HepG2 (cell line): ENCODE measurements around the gene PCDHGB1. TPM values are rescaled to one million over a fixed set of nuclear protein-coding genes. Genes with fewer than 3 reads are reported as not detected.

Source experiments
- ATAC-seq: fragments of 200-7000 bp; cut with Tn5 transposase; 3 replicates; pipeline ENCODE4 v1.9.1; 2020; ENCODE audit warnings: mild to moderate bottlenecking, moderate library complexity
- BruUV-seq: library from RNA; stranded (reverse); fragments of 400-500 nt; replicated peaks from 2 replicates; lab custom pipeline; 2021; lab: Mats Ljungman, UMichigan
- CTCF ChIA-PET: fragments of 300-600 bp; formaldehyde crosslinking; extraction: SDS; loops from one replicate; lab custom pipeline; 2021; ENCODE audit warnings: low total read pairs, inconsistent platforms, low intra/inter-chr PET ratio; lab: Yijun Ruan, JAX
- POLR2A ChIA-PET: fragments of 350-600 bp; sonication (Branson Sonifier 250); formaldehyde crosslinking; loops from one replicate; lab custom pipeline; 2020; ENCODE audit warnings: antibody characterized with exemption, inconsistent platforms; lab: Yijun Ruan, JAX
- DNase-seq: peaks from one replicate; pipeline ENCODE4 v3.0.0-alpha.2; 2015; ENCODE audit warnings: low spot score
- FAIRE-seq: peaks from 3 replicates; lab custom pipeline; 2011; peaks lifted over from hg19 to GRCh38; lab: Jason Lieb, UNC
- H2AFZ ChIP-seq: one replicate; pipeline ENCODE4 v1.6.1; 2011; ENCODE audit warnings: low read length, inconsistent platforms
- H3K27ac ChIP-seq: fragments of 300-600 bp; 3 replicates; pipeline ENCODE4 v1.8.0; 2011; ENCODE audit warnings: mixed run types, mild to moderate bottlenecking, mixed read lengths, low read length, inconsistent platforms; ENCODE audit not compliant: insufficient read depth; ENCODE audit errors: extremely low read length
- H3K27me3 ChIP-seq, 2 experiments: fragments of 200-600 bp in 1 of 2; 2 replicates in 1 of 2; 3 replicates in 1 of 2; pipeline versions ENCODE4 v1.6.0 to v1.8.0; 2011; ENCODE audit warnings: low read length in 2 of 2, mild to moderate bottlenecking in 2 of 2, moderate library complexity in 2 of 2, inconsistent platforms in 1 of 2; ENCODE audit not compliant: insufficient read depth in 2 of 2, control insufficient read depth in 1 of 2
- H3K36me3 ChIP-seq, 2 experiments: fragments of 200-600 bp in 1 of 2; replicated peaks in 1 of 2; 2 replicates in 1 of 2; 3 replicates in 1 of 2; pipeline versions ENCODE4 v1.5.1 to v1.8.0; 2011; ENCODE audit warnings: low read length in 2 of 2, inconsistent platforms in 1 of 2; ENCODE audit not compliant: insufficient read depth in 2 of 2, control insufficient read depth in 1 of 2
- H3K4me1 ChIP-seq: 2 replicates; pipeline ENCODE4 v1.5.1; 2012; ENCODE audit warnings: low read length, inconsistent platforms; ENCODE audit not compliant: insufficient read depth
- H3K4me2 ChIP-seq: 2 replicates; pipeline ENCODE4 v1.6.0; 2011; ENCODE audit warnings: low read depth, low read length, inconsistent platforms
- H3K4me3 ChIP-seq, 3 experiments: fragments of 200-600 bp in 1 of 3; sonication (generic), shearing (Covaris generic) in 1 of 3; replicated peaks in 1 of 3; 2 replicates each; pipeline ENCODE4 v1.5.1; 2011 to 2016; ENCODE audit warnings: low read length in 3 of 3, inconsistent platforms in 2 of 3, low read depth in 2 of 3, mild to moderate bottlenecking in 2 of 3, control low read depth in 1 of 3, mixed read lengths in 1 of 3; ENCODE audit not compliant: insufficient read depth in 1 of 3
- H3K79me2 ChIP-seq: one replicate; pipeline ENCODE4 v1.6.1; 2011; ENCODE audit warnings: low read length, inconsistent platforms; ENCODE audit not compliant: insufficient read depth
- H3K9ac ChIP-seq: 2 replicates; pipeline ENCODE4 v1.6.0; 2011; ENCODE audit warnings: mild to moderate bottlenecking, low read depth, low read length, inconsistent platforms; ENCODE audit not compliant: insufficient read depth
- H3K9me3 ChIP-seq: 2 replicates; pipeline ENCODE4 v1.5.1; 2012; ENCODE audit warnings: mild to moderate bottlenecking, low read length
- H4K20me1 ChIP-seq: 2 replicates; pipeline ENCODE4 v1.6.0; 2011; ENCODE audit warnings: inconsistent platforms, mild to moderate bottlenecking, low read length, moderate library complexity; ENCODE audit not compliant: insufficient read depth
- CBX5 ChIP-seq: sonication (generic); formaldehyde crosslinking; IDR thresholded peaks from 2 replicates; pipeline ENCODE4 v1.4.0; 2020; ENCODE audit warnings: missing genetic modification reagents, borderline replicate concordance
- DMAP1 ChIP-seq: IDR thresholded peaks from 2 replicates; pipeline ENCODE4 v1.6.1; 2016
- GTF2F1 ChIP-seq: fragments of 150-350 bp; IDR thresholded peaks from 2 replicates; pipeline ENCODE4 v1.6.1; 2014; ENCODE audit warnings: low read length
- MED1 ChIP-seq: sonication (generic); formaldehyde crosslinking; IDR thresholded peaks from 2 replicates; pipeline ENCODE4 v1.4.0; 2020; ENCODE audit warnings: missing genetic modification reagents
- POLR2A ChIP-seq, 2 experiments: IDR thresholded peaks; 2 replicates each; pipeline ENCODE4 v1.6.1; 2011; ENCODE audit warnings: low read depth in 2 of 2, low read length in 2 of 2, mild to moderate bottlenecking in 1 of 2, moderate library complexity in 1 of 2; ENCODE audit not compliant: insufficient read depth in 1 of 2
- SIX4 ChIP-seq: sonication (generic); formaldehyde crosslinking; IDR thresholded peaks from 2 replicates; pipeline ENCODE4 v1.4.0; 2020; ENCODE audit warnings: missing genetic modification reagents
- SMARCC2 ChIP-seq: fragments of 450-650 bp; IDR thresholded peaks from 2 replicates; pipeline ENCODE4 v1.6.1; 2017; ENCODE audit warnings: antibody characterized with exemption, mild to moderate bottlenecking
- TOPORS ChIP-seq: sonication (generic); formaldehyde crosslinking; IDR thresholded peaks from 2 replicates; pipeline ENCODE4 v1.8.0; 2023; ENCODE audit warnings: mild to moderate bottlenecking, missing genetic modification reagents
- ZIK1 ChIP-seq: sonication (generic); formaldehyde crosslinking; IDR thresholded peaks from 2 replicates; pipeline ENCODE4 v1.5.0; 2020; ENCODE audit warnings: mild to moderate bottlenecking, low read depth, missing genetic modification reagents, borderline replicate concordance
- ZNF33A ChIP-seq: sonication (generic); formaldehyde crosslinking; IDR thresholded peaks from 2 replicates; pipeline ENCODE4 v1.5.1; 2020; ENCODE audit warnings: missing genetic modification reagents, mild to moderate bottlenecking, moderate library complexity, borderline replicate concordance
- WGBS: methylation state at CpG from one replicate; pipeline ENCODE4 v1.1.6; 2017; ENCODE audit warnings: low lambda C conversion rate; 5-methylcytosine and 5-hydroxymethylcytosine counted together
- in situ Hi-C: cut with HindIII; loops from 2 replicates; pipeline ENCODE4 v1.10.0; 2017; ENCODE audit warnings: low pct_unique_long_range_greater_than_20kb; ENCODE audit not compliant: extremely low pct_ligation_motif_present
- intact Hi-C: fragments of 100-400 bp; cut with micrococcal nuclease; formaldehyde crosslinking; loops from one replicate; pipeline ENCODE4 v1.10.0; 2022; ENCODE audit not compliant: unreplicated experiment
- polyA plus RNA-seq, 8 experiments: library from polyadenylated mRNA; depleted of rRNA in 3 of 8; stranded (reverse) in 7 of 8; unstranded in 1 of 8; fragments of >200 nt; fragmentation: Illumina TruSeq in 4 of 8; extraction: Trizol in 4 of 8; gene quantifications; 2 replicates each; pipeline versions ENCODE4 v1.2.1 to v1.2.3, GENCODE V29; 2011 to 2016; ENCODE audit warnings: low read depth in 4 of 8, missing spikeins in 1 of 8, mixed read lengths in 1 of 8; ENCODE audit not compliant: insufficient read depth in 1 of 8
- total RNA-seq, 5 experiments: library from RNA; depleted of rRNA; stranded (reverse); fragments of >200 nt; fragmentation: Illumina TruSeq; extraction: Trizol; gene quantifications; 2 replicates each; pipeline ENCODE4 v1.2.3, GENCODE V29; 2016; ENCODE audit warnings: low read depth in 1 of 5
- TF ChIP-seq, protein P1 (sequence below): sonication (generic); formaldehyde crosslinking; IDR thresholded peaks from 2 replicates; pipeline ENCODE4 v1.8.0; 2022; ENCODE audit warnings: mild to moderate bottlenecking, missing genetic modification reagents, borderline replicate concordance
- TF ChIP-seq, protein P2 (sequence below): sonication (generic); formaldehyde crosslinking; IDR thresholded peaks from 2 replicates; pipeline ENCODE4 v1.8.0; 2022; ENCODE audit warnings: missing genetic modification reagents, mild to moderate bottlenecking, borderline replicate concordance
- TF ChIP-seq, protein P3 (sequence below): sonication (generic); formaldehyde crosslinking; IDR thresholded peaks from 2 replicates; pipeline ENCODE4 v1.4.0; 2020; ENCODE audit warnings: missing genetic modification reagents, borderline replicate concordance
- TF ChIP-seq, protein P4 (sequence below): sonication (generic); formaldehyde crosslinking; IDR thresholded peaks from 2 replicates; pipeline ENCODE4 v1.8.0; 2022; ENCODE audit warnings: mild to moderate bottlenecking, missing genetic modification reagents, moderate library complexity
- TF ChIP-seq, protein P5 (sequence below): sonication (generic); formaldehyde crosslinking; IDR thresholded peaks from 2 replicates; pipeline ENCODE4 v1.5.0; 2020; ENCODE audit warnings: mild to moderate bottlenecking, low read depth, missing genetic modification reagents, borderline replicate concordance

PCDHGB1 gene
- total and polyA plus RNA-seq, 2 of the 13 experiments (the other 11 are each of a cell fraction or from before 2014, with no cell fraction given): 1.0 to 2.6 TPM

DNA sequence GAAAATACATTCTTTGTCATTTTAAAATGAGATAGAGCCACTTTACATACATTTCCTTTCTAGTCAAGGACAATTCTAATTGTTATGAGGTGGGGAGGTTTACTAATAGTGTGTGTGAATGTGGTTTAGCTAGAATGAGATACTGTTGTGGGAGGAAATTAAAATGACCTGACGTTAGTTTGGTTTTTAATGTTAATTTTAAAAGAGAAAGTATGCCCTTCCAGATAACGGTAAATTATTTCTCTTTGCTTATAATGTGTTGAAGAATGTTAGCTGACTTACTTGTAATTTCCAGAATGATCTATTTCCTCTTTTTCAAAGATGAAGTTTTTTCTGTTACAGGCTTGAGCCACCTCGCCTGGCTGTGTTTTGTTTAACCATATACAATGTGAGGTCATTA, 27.6 kb upstream of the PCDHGB1 start:
- Histone ChIP-seq H3K4me2 (no peak overlapping the region), H3K27ac (no peak overlapping the region), H4K20me1 (no peaks in the 10 kb centered on the region), H3K27me3 (no peaks in the 10 kb centered on the region; a peak in 1 of 5 replicates), H3K9ac (no peak overlapping the region), H3K4me3 (no peak overlapping the region), H3K36me3 (peaks cover 4 to 14% of the 10 kb centered on the region in 2 experiments), H3K4me1 (peaks cover 31% of the 10 kb centered on the region), H3K79me2 (peaks cover 23% of the 10 kb centered on the region), H2AFZ (no peak overlapping the region), H3K9me3 (peaks cover 26% of the 10 kb centered on the region)
- in situ Hi-C loops (no loop called here), intact Hi-C loops (no loop called here)
- TF ChIP-seq CBX5 (CRISPR knock-in tag): no peak
- TF ChIP-seq POLR2A (IDR thresholded peaks at IDR 0.05; ENCODE audit: insufficient read depth in 1 of 2, low read depth in 2 of 2, low read length in 2 of 2): no peak
- no peak for TF ChIP-seq GTF2F1
- TF ChIP-seq MED1 (CRISPR knock-in tag): no peak
- no peak for TF ChIP-seq TOPORS (CRISPR knock-in tag)
- no peak for TF ChIP-seq ZIK1 (CRISPR knock-in tag)
- TF ChIP-seq, protein P1, sequence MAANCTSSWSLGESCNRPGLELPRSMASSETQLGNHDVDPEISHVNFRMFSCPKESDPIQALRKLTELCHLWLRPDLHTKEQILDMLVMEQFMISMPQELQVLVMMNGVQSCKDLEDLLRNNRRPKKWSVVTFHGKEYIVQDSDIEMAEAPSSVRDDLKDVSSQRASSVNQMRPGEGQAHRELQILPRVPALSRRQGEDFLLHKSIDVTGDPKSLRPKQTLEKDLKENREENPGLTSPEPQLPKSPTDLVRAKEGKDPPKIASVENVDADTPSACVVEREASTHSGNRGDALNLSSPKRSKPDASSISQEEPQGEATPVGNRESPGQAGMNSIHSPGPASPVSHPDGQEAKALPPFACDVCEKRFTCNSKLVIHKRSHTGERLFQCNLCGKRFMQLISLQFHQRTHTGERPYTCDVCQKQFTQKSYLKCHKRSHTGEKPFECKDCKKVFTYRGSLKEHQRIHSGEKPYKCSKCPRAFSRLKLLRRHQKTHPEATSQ (CRISPR knock-in tag): no peak
- TF ChIP-seq, protein P2, sequence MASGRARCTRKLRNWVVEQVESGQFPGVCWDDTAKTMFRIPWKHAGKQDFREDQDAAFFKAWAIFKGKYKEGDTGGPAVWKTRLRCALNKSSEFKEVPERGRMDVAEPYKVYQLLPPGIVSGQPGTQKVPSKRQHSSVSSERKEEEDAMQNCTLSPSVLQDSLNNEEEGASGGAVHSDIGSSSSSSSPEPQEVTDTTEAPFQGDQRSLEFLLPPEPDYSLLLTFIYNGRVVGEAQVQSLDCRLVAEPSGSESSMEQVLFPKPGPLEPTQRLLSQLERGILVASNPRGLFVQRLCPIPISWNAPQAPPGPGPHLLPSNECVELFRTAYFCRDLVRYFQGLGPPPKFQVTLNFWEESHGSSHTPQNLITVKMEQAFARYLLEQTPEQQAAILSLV (CRISPR knock-in tag): no peak
- TF ChIP-seq, protein P3, sequence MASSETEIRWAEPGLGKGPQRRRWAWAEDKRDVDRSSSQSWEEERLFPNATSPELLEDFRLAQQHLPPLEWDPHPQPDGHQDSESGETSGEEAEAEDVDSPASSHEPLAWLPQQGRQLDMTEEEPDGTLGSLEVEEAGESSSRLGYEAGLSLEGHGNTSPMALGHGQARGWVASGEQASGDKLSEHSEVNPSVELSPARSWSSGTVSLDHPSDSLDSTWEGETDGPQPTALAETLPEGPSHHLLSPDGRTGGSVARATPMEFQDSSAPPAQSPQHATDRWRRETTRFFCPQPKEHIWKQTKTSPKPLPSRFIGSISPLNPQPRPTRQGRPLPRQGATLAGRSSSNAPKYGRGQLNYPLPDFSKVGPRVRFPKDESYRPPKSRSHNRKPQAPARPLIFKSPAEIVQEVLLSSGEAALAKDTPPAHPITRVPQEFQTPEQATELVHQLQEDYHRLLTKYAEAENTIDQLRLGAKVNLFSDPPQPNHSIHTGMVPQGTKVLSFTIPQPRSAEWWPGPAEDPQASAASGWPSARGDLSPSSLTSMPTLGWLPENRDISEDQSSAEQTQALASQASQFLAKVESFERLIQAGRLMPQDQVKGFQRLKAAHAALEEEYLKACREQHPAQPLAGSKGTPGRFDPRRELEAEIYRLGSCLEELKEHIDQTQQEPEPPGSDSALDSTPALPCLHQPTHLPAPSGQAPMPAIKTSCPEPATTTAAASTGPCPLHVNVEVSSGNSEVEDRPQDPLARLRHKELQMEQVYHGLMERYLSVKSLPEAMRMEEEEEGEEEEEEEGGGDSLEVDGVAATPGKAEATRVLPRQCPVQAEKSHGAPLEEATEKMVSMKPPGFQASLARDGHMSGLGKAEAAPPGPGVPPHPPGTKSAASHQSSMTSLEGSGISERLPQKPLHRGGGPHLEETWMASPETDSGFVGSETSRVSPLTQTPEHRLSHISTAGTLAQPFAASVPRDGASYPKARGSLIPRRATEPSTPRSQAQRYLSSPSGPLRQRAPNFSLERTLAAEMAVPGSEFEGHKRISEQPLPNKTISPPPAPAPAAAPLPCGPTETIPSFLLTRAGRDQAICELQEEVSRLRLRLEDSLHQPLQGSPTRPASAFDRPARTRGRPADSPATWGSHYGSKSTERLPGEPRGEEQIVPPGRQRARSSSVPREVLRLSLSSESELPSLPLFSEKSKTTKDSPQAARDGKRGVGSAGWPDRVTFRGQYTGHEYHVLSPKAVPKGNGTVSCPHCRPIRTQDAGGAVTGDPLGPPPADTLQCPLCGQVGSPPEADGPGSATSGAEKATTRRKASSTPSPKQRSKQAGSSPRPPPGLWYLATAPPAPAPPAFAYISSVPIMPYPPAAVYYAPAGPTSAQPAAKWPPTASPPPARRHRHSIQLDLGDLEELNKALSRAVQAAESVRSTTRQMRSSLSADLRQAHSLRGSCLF (CRISPR knock-in tag): no peak
- TF ChIP-seq DMAP1 (CRISPR knock-in tag): no peak
- TF ChIP-seq, protein P4, sequence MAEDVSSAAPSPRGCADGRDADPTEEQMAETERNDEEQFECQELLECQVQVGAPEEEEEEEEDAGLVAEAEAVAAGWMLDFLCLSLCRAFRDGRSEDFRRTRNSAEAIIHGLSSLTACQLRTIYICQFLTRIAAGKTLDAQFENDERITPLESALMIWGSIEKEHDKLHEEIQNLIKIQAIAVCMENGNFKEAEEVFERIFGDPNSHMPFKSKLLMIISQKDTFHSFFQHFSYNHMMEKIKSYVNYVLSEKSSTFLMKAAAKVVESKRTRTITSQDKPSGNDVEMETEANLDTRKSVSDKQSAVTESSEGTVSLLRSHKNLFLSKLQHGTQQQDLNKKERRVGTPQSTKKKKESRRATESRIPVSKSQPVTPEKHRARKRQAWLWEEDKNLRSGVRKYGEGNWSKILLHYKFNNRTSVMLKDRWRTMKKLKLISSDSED (CRISPR knock-in tag): no peak
- TF ChIP-seq, protein P5, sequence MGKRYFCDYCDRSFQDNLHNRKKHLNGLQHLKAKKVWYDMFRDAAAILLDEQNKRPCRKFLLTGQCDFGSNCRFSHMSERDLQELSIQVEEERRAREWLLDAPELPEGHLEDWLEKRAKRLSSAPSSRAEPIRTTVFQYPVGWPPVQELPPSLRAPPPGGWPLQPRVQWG (CRISPR knock-in tag): no peak
- TF ChIP-seq ZNF33A: no peak
- no peak for TF ChIP-seq SIX4
- TF ChIP-seq SMARCC2: no peak
- FAIRE-seq: no peak
- DNase-seq: no peak
- ChIA-PET CTCF (no interaction called here), POLR2A (no interaction called here)
- ATAC-seq: no peak
- WGBS: 47% methylated on average over 3 of the region's 3 CpGs
- no TSS peak for BruUV-seq
